Osteocyte (in vitro differentiated cells): ENCODE results near the gene ZDHHC14. TPM values are rescaled to one million over a fixed set of nuclear protein-coding genes. Genes with fewer than 3 reads are reported as not detected.

ENCODE experiments used
- DNase-seq: peaks from one replicate; pipeline ENCODE4 v3.0.0; 2021; ENCODE audit warnings: mixed read lengths; ENCODE audit not compliant: unreplicated experiment; ENCODE audit errors: extremely low spot score
- H3K27ac Mint-ChIP-seq: one replicate; pipeline ENCODE4 v1.8.0; 2021; ENCODE audit warnings: mild to moderate bottlenecking, mixed read lengths; ENCODE audit not compliant: unreplicated experiment
- H3K27me3 Mint-ChIP-seq: one replicate; pipeline ENCODE4 v1.8.0; 2021; ENCODE audit warnings: mixed read lengths; ENCODE audit not compliant: unreplicated experiment
- H3K36me3 Mint-ChIP-seq: one replicate; pipeline ENCODE4 v1.8.0; 2021; ENCODE audit warnings: mixed read lengths; ENCODE audit not compliant: unreplicated experiment
- H3K4me1 Mint-ChIP-seq: one replicate; pipeline ENCODE4 v1.8.0; 2021; ENCODE audit warnings: mixed read lengths; ENCODE audit not compliant: unreplicated experiment
- H3K4me3 Mint-ChIP-seq: one replicate; pipeline ENCODE4 v1.8.0; 2021; ENCODE audit warnings: mild to moderate bottlenecking, moderate library complexity, mixed read lengths; ENCODE audit not compliant: unreplicated experiment
- H3K9me3 Mint-ChIP-seq: one replicate; pipeline ENCODE4 v1.8.0; 2021; ENCODE audit warnings: mixed read lengths; ENCODE audit not compliant: unreplicated experiment
- CTCF ChIP-seq: fragments of 200-600 bp; sonication (generic); IDR thresholded peaks from 2 replicates; pipeline ENCODE4 v1.5.0; 2021; ENCODE audit warnings: antibody characterized with exemption, mild to moderate bottlenecking, moderate library complexity
- total RNA-seq: library from RNA; stranded (reverse); gene quantifications from 2 replicates; pipeline ENCODE4 v1.2.1, GENCODE V29; 2021

The ZDHHC14 gene
- total RNA-seq, 1 donor from 2014 or later, result 9.1 TPM

GRCh38 chr6:157561414-157561790, 180.4 kb downstream of the ZDHHC14 start:
- H3K4me1 Mint-ChIP-seq, result peaks cover 13% of the 10 kb centered on the region
- no peak for DNase-seq
- H3K27ac Mint-ChIP-seq, result no peak overlapping the region
- no peak for TF ChIP-seq CTCF
- H3K36me3 Mint-ChIP-seq, result no peaks in the 10 kb centered on the region
- H3K9me3 Mint-ChIP-seq, result no peaks in the 10 kb centered on the region
- no peak overlapping the region for H3K4me3 Mint-ChIP-seq
- no peaks in the 10 kb centered on the region for H3K27me3 Mint-ChIP-seq

GRCh38 chr6:157561929-157562810, 181.2 kb downstream of the ZDHHC14 start:
- peaks cover 11% of the 10 kb centered on the region for H3K4me1 Mint-ChIP-seq
- H3K27ac Mint-ChIP-seq, result no peak overlapping the region
- H3K36me3 Mint-ChIP-seq, result no peaks in the 10 kb centered on the region
- TF ChIP-seq CTCF, result no peak
- no peaks in the 10 kb centered on the region for H3K27me3 Mint-ChIP-seq
- DNase-seq, result no peak
- no peaks in the 10 kb centered on the region for H3K9me3 Mint-ChIP-seq
- no peak overlapping the region for H3K4me3 Mint-ChIP-seq

GRCh38 chr6:157562997-157563396, 182.0 kb downstream of the ZDHHC14 start:
- H3K36me3 Mint-ChIP-seq, result no peaks in the 10 kb centered on the region
- TF ChIP-seq CTCF, result no peak
- H3K27me3 Mint-ChIP-seq, result no peaks in the 10 kb centered on the region
- H3K27ac Mint-ChIP-seq, result no peak overlapping the region
- H3K9me3 Mint-ChIP-seq, result no peaks in the 10 kb centered on the region
- no peak overlapping the region for H3K4me3 Mint-ChIP-seq
- H3K4me1 Mint-ChIP-seq, result peaks cover 11% of the 10 kb centered on the region
- DNase-seq, result no peak

- peak; percentile 67 for DNase-seq
- Mint-ChIP-seq H3K27me3 (no peaks in the 10 kb centered on the region), H3K9me3 (no peaks in the 10 kb centered on the region), H3K4me3 (no peak overlapping the region), H3K27ac (no peak overlapping the region), H3K36me3 (no peaks in the 10 kb centered on the region), H3K4me1 (peaks cover 11% of the 10 kb centered on the region)
- no peak for TF ChIP-seq CTCF
These were observed 182.8 kb downstream of the ZDHHC14 start for GRCh38 chr6:157563611-157564284.

- Mint-ChIP-seq H3K36me3 (no peaks in the 10 kb centered on the region), H3K27ac (no peak overlapping the region), H3K27me3 (no peaks in the 10 kb centered on the region), H3K9me3 (no peaks in the 10 kb centered on the region), H3K4me1 (peaks cover 6% of the 10 kb centered on the region), H3K4me3 (no peak overlapping the region)
- no peak for DNase-seq
- TF ChIP-seq CTCF, result no peak
These were observed 187.7 kb downstream of the ZDHHC14 start for GRCh38 chr6:157568702-157569101.
